PFSK-1 (cell line): ENCODE measurements around the gene HOXA5.

Experiments used
- FOXP2 ChIP-seq: optimal IDR thresholded peaks from 2 replicates; pipeline ENCODE3; 2011; ENCODE audit warnings: borderline replicate concordance, control low read depth, inconsistent platforms; ENCODE audit not compliant: insufficient read depth; ENCODE audit errors: extremely low read length, extremely low read depth
- POLR2AphosphoS5 ChIP-seq: IDR thresholded peaks from 2 replicates; pipeline ENCODE4 v1.6.1; 2012; ENCODE audit warnings: low read depth, mild to moderate bottlenecking, control low read depth, low read length, moderate library complexity
- REST ChIP-seq, 2 experiments: IDR thresholded peaks; 2 replicates each; pipeline versions ENCODE4 v1.6.1 to v1.8.0; 2011 to 2012; ENCODE audit warnings: low read depth in 2 of 2, low read length in 2 of 2, control low read depth in 1 of 2, inconsistent platforms in 1 of 2, mild to moderate bottlenecking in 1 of 2, moderate library complexity in 1 of 2; ENCODE audit not compliant: insufficient read depth in 1 of 2
- SIN3A ChIP-seq: IDR thresholded peaks from 2 replicates; pipeline ENCODE4 v1.6.1; 2012; ENCODE audit warnings: mild to moderate bottlenecking, low read length, moderate library complexity, borderline replicate concordance; ENCODE audit not compliant: insufficient read depth
- TAF1 ChIP-seq: IDR thresholded peaks from 2 replicates; pipeline ENCODE4 v1.6.1; 2012; ENCODE audit warnings: low read length, control low read depth, borderline replicate concordance; ENCODE audit not compliant: insufficient read depth

The HOXA5 gene

DNA sequence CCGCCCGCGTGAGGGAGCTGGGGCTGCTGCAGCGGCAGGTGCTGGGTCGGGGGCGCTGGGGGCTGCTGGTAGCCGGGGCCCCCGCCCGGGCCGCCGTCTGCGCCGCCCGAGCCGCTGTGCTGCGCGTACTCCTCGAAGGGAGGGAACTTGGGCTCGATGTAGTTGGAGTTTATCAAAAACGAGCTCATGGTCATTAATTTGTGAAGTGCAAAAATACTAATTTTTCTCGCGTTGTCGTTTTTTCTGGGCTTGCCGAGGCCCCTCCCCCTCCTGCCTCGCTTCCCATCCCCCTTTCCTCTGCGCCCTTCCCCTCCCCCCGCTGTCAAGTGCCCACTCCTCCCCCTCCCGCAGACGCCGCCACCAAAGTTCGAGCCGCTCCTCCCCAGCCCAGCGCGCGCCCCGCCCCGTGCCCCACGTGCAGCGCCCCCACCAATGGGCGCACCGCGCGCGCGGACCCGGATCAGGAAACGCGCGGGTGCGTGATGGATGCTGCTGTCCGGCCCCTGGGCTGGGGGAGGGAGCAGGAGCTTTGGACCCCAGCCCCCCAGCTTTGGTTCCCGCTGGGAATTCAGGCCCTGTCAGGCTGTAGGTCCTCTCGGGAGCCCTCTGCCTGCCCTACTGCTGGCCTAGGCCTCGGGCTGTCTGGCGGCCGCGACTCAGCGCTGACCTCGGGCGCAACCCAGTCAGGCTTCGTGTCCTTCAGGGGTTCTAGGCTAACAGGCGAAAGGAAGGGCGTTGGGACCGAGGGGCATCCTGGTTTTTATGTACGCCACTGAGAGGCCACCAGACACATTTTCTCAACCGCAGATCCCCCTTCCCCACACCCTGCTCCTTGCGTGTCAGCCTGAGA lies 12.7 kb downstream of the HOXA5 start, which contains the start of gene HOXA4:
TSS of gene HOXA4 (minus strand) at position 218 of the 850 bp plus-strand sequence. CDS start at position 194, 24 bp downstream.
- no peak for TF ChIP-seq FOXP2
- no peak for TF ChIP-seq TAF1
- no peak for TF ChIP-seq POLR2AphosphoS5
- no peak for TF ChIP-seq SIN3A
- TF ChIP-seq REST (IDR thresholded peaks at IDR 0.05; ENCODE audit: insufficient read depth in 1 of 2, low read depth in 2 of 2, low read length in 2 of 2) = no peak

GRCh38 chr7:27129729-27130539 lies 13.5 kb downstream of the HOXA5 start:
- TF ChIP-seq REST (IDR thresholded peaks at IDR 0.05; ENCODE audit: insufficient read depth in 1 of 2, low read depth in 2 of 2, low read length in 2 of 2) (no peak), TAF1 (no peak), SIN3A (no peak), POLR2AphosphoS5 (no peak), FOXP2 (no peak)

DNA sequence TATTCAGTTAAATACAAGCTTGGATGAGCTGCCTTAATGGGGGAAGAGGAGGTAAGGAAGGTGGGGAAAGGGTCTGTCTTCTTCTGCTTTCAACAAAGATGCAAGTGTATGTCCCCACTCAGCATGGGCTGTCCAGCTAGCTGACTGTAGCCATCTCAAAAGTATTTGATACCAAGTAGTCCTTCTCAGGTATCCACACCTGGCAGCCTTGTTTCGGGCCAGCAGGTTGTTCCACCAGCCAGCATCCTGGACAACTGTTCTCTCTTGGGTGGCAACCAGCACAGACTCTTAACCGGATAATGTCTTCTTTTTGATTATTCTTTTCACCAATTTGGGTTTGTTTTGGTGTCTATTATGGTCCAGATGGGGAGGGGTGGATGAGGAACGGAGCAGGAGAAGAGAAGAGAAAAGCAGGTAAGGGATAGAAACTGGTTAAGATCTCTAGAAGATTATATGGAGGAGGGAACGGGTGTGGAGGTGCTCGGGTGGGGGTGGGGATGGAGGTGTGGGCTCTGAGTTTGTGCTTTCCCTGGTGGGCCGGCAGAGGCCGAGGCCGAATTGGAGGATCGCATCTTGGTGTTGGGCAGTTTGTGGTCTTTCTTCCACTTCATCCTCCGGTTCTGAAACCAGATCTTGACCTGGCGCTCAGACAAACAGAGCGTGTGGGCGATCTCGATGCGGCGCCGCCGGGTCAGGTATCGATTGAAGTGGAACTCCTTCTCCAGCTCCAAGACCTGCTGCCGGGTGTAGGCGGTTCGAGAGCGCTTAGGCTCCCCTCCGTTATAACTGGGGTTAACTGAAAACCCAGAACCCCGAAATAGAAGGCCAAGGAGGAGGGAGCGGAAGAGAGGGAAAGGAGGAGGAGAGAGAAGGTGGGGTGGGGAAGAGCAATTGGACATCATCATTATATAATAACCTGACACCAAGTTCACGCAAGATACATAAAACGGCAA lies 14.4 kb downstream of the HOXA5 start:
- TF ChIP-seq SIN3A (no peak), POLR2AphosphoS5 (no peak), REST (IDR thresholded peaks at IDR 0.05; ENCODE audit: insufficient read depth in 1 of 2, low read depth in 2 of 2, low read length in 2 of 2) (no peak), FOXP2 (no peak), TAF1 (no peak)

DNA sequence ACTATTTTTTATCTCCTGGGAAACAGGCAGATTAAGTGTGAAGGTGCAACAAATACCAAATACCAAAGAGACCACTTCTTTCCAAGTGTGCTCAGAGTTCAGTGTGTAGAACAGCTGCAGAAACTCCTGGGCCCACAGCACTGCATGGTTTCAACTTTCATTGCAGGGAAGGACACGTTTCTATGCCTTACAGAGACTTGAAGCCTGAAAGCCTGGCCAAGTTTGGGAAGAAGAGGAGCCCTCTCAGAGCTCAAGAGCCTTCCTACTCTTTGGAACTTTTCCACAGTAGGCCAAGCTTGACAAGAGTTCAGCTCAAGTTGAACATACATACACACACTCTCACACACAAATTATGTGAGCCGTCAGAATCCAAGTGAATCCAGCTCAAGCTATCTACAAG lies 15.4 kb downstream of the HOXA5 start:
- TF ChIP-seq SIN3A = no peak
- TF ChIP-seq REST (IDR thresholded peaks at IDR 0.05; ENCODE audit: insufficient read depth in 1 of 2, low read depth in 2 of 2, low read length in 2 of 2) = no peak
- TF ChIP-seq FOXP2 = no peak
- TF ChIP-seq TAF1 = no peak
- no peak for TF ChIP-seq POLR2AphosphoS5
